ENCODE data around the gene USP33.
"Not testable (repeated sequence)": the region's sequence is repeated elsewhere in the genome, so short reads cannot be mapped to it uniquely, and the experiment has no call there.

USP33 gene

GRCh38 chr1:77797991-77798390 lies 38.3 kb upstream of the USP33 start:
- no peak overlapping the region for H3K9ac ChIP-seq (ENCODE audit: low read length)
- H3K36me3 ChIP-seq (ENCODE audit: low read length), result peaks cover 16% of the 10 kb centered on the region
- H2AFZ ChIP-seq (ENCODE audit: low read depth, low read length, severe bottlenecking), result no peak overlapping the region
- H3F3A ChIP-seq (ENCODE audit: insufficient read depth), result 0 out of 2 replicates have a peak, but pooled peaks cover 3% of the 10 kb centered on the region
- no peaks in the 10 kb centered on the region for H3K9me3 ChIP-seq (ENCODE audit: insufficient read depth, low read length)
- no peaks in the 10 kb centered on the region for H3K79me2 ChIP-seq (ENCODE audit: insufficient read depth, low read length)
- H3K27ac ChIP-seq (ENCODE audit: low read depth, low read length), result no peak overlapping the region
- H3K4me3 ChIP-seq (ENCODE audit: insufficient read depth, low read length, poor library complexity, severe bottlenecking), result no peak overlapping the region
- no peaks in the 10 kb centered on the region for H3K27me3 ChIP-seq (ENCODE audit: low read length)
- no peaks in the 10 kb centered on the region for H4K20me1 ChIP-seq (ENCODE audit: low read depth, low read length)
- H3K4me2 ChIP-seq (ENCODE audit: low read depth, low read length, poor library complexity, severe bottlenecking), result no peak overlapping the region
- TF ChIP-seq EZH2phosphoT487 (conservative IDR thresholded peaks at IDR 0.05; ENCODE audit: low read length), result no peak
- TF ChIP-seq CTCF (IDR thresholded peaks at IDR 0.05; ENCODE audit: insufficient read depth, low read length, poor library complexity, severe bottlenecking), result no peak
- no peaks in the 10 kb centered on the region for H3K9me2 ChIP-seq (replicated peaks; ENCODE audit: insufficient read depth, low read length)

GRCh38 chr1:77796695-77797405 lies 37.2 kb upstream of the USP33 start:
- Histone ChIP-seq H3K36me3 (ENCODE audit: low read length) (peaks cover 8% of the 10 kb centered on the region), H2AFZ (ENCODE audit: low read depth, low read length, severe bottlenecking) (no peak overlapping the region), H3K79me2 (ENCODE audit: insufficient read depth, low read length) (no peaks in the 10 kb centered on the region), H3K27me3 (ENCODE audit: low read length) (no peaks in the 10 kb centered on the region), H4K20me1 (ENCODE audit: low read depth, low read length) (no peaks in the 10 kb centered on the region), H3K9me2 (replicated peaks; ENCODE audit: insufficient read depth, low read length) (no peaks in the 10 kb centered on the region), H3K9ac (ENCODE audit: low read length) (no peak overlapping the region), H3K9me3 (ENCODE audit: insufficient read depth, low read length) (no peaks in the 10 kb centered on the region), H3K27ac (ENCODE audit: low read depth, low read length) (no peak overlapping the region), H3K4me3 (ENCODE audit: insufficient read depth, low read length, poor library complexity, severe bottlenecking) (no peak overlapping the region), H3K4me2 (ENCODE audit: low read depth, low read length, poor library complexity, severe bottlenecking) (no peak overlapping the region), H3F3A (ENCODE audit: insufficient read depth) (0 out of 2 replicates have a peak, but pooled peaks cover under 1% of the 10 kb centered on the region)
- TF ChIP-seq EZH2phosphoT487 (conservative IDR thresholded peaks at IDR 0.05; ENCODE audit: low read length) (no peak), CTCF (IDR thresholded peaks at IDR 0.05; ENCODE audit: insufficient read depth, low read length, poor library complexity, severe bottlenecking) (no peak)

- H2AFZ ChIP-seq (ENCODE audit: low read depth, low read length, severe bottlenecking), result no peak overlapping the region
- H3K9me2 ChIP-seq (replicated peaks; ENCODE audit: insufficient read depth, low read length), result no peaks in the 10 kb centered on the region
- H3K79me2 ChIP-seq (ENCODE audit: insufficient read depth, low read length), result no peaks in the 10 kb centered on the region
- no peaks in the 10 kb centered on the region for H3F3A ChIP-seq (ENCODE audit: insufficient read depth)
- H3K36me3 ChIP-seq (ENCODE audit: low read length), result no peaks in the 10 kb centered on the region
- H4K20me1 ChIP-seq (ENCODE audit: low read depth, low read length), result no peaks in the 10 kb centered on the region
- no peak overlapping the region for H3K9ac ChIP-seq (ENCODE audit: low read length)
- TF ChIP-seq EZH2phosphoT487 (conservative IDR thresholded peaks at IDR 0.05; ENCODE audit: low read length) (no peak), CTCF (IDR thresholded peaks at IDR 0.05; ENCODE audit: insufficient read depth, low read length, poor library complexity, severe bottlenecking) (no peak)
- H3K27ac ChIP-seq (ENCODE audit: low read depth, low read length), result no peak overlapping the region
- no peaks in the 10 kb centered on the region for H3K9me3 ChIP-seq (ENCODE audit: insufficient read depth, low read length)
- no peak overlapping the region for H3K4me3 ChIP-seq (ENCODE audit: insufficient read depth, low read length, poor library complexity, severe bottlenecking)
- no peaks in the 10 kb centered on the region for H3K27me3 ChIP-seq (ENCODE audit: low read length)
- no peak overlapping the region for H3K4me2 ChIP-seq (ENCODE audit: low read depth, low read length, poor library complexity, severe bottlenecking)
These were observed 34.9 kb upstream of the USP33 start for GRCh38 chr1:77794550-77794949.

GRCh38 chr1:77786093-77786741 lies 26.6 kb upstream of the USP33 start:
- not testable (repeated sequence) for H3K4me2 ChIP-seq (ENCODE audit: low read depth, low read length, poor library complexity, severe bottlenecking); H3K9ac ChIP-seq (ENCODE audit: low read length); H3K9me3 ChIP-seq (ENCODE audit: insufficient read depth, low read length); H2AFZ ChIP-seq (ENCODE audit: low read depth, low read length, severe bottlenecking); H4K20me1 ChIP-seq (ENCODE audit: low read depth, low read length); H3K27me3 ChIP-seq (ENCODE audit: low read length); H3K9me2 ChIP-seq (replicated peaks; ENCODE audit: insufficient read depth, low read length); H3K27ac ChIP-seq (ENCODE audit: low read depth, low read length); H3K4me3 ChIP-seq (ENCODE audit: insufficient read depth, low read length, poor library complexity, severe bottlenecking)
- Histone ChIP-seq H3K79me2 (ENCODE audit: insufficient read depth, low read length) (peaks cover 23% of the 10 kb centered on the region), H3F3A (ENCODE audit: insufficient read depth) (peaks cover 12% of the 10 kb centered on the region), H3K36me3 (ENCODE audit: low read length) (peaks cover 11% of the 10 kb centered on the region)
